SIG-M5 treated with dmso at 0.1 percent for 504 hours (cell line): ENCODE measurements around the gene SH3D21.
A peak's percentile ranks its signal among the peaks of the same experiment; 100 is the strongest.

Experiments
- DNase-seq: peaks from one replicate; lab custom pipeline; 2025; ENCODE audit not compliant: unreplicated experiment; lab: John Stamatoyannopoulos, UW

SH3D21 gene

DNA sequence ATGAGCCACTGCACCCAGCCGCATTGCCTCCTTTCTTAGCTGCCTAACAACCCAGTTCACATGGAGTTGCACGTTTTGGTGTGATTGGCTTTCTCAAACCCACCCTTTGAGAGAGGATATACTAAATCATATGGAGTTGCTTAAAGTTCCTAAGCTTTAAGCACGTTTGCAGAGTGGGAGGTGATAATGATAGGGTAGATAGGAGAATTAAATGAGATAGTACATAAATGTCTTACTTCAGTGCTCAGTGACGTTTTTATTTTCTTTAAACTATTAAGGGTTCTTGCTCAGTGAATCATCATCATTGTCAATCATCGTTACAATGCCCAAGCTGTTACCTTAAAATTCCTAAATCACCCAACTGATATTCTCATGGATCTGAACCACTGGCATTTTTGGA lies 2.9 kb upstream of the SH3D21 start:
- no peak for DNase-seq

DNA sequence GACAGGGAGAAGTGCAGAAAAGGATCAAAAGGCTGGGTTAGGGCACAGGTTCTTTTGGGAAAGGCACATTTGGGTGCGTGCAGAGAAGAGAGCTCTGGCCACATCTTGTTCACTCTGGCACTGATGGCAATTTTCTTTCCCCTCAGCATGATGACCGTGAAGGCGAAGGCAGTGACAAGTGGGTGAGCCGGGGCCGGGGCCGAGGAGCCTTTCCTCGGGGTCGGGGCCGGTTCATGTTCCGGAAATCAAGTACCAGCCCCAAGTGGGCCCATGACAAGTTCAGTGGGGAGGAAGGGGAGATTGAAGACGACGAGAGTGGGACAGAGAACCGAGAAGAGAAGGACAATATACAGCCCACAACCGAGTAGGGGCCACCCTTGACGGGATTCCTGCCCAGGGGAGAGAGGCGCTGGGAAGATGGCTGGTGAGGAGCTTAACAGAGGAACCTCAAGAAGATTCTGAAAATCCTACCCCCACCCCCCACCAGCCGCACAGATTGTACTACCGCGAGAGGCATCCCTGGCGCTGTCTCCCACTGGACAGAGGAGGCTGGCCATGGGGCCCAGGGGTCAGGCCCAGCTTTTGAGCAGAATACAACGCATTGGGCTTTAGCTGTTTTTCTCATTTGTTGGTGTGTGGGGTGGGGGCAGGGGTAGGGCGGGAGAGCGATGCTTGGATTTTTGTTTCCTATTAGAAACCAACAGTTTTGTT lies 2.4 kb upstream of the SH3D21 start:
- DNase-seq = no peak

GRCh38 chr1:36304521-36304920 lies 1.6 kb upstream of the SH3D21 start:
- DNase-seq = no peak

- DNase-seq = no peak
Observed at GRCh38 chr1:36304970-36305914, 926 bp upstream of the SH3D21 start.

DNA sequence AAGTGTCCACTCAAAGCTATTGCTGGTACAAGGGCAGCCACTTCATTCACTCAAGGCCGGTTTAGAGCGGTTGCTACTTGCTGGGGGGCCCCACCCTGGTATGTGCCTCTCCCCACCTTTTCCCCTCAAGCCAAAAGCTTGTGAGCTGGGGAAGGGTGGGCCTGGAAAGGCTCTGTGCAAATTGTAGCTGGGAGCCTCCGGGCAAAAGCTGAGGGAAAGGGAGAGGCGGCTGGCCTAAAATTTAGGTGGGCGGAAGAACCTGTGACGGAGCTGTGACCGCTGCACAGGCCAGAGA lies 306 bp upstream of the SH3D21 start:
- no peak for DNase-seq

GRCh38 chr1:36306902-36307456 lies 811 bp downstream of the SH3D21 start:
- DNase-seq = peak; percentile 79

GRCh38 chr1:36307601-36308330 lies 1.6 kb downstream of the SH3D21 start:
- DNase-seq = no peak

DNA sequence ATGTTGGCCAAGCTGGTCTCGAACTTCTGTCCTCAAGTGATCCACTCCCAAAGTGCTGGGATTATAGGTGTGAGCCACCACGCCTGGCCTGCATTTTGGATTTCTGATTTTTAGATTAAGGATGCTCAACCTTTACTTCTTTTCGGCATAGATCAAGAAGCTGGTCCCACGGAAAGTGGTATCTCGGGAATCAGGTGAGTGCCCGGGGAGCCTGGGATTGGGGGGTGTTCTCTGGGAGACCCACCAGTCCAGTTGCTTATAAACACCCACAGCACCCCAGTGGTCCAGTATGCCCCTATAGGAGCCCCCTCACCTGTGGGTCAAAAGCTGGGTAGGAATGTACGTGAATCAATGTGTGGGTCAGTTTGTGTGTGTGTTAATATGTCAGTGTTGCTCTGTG lies 3.2 kb downstream of the SH3D21 start:
- no peak for DNase-seq

DNA sequence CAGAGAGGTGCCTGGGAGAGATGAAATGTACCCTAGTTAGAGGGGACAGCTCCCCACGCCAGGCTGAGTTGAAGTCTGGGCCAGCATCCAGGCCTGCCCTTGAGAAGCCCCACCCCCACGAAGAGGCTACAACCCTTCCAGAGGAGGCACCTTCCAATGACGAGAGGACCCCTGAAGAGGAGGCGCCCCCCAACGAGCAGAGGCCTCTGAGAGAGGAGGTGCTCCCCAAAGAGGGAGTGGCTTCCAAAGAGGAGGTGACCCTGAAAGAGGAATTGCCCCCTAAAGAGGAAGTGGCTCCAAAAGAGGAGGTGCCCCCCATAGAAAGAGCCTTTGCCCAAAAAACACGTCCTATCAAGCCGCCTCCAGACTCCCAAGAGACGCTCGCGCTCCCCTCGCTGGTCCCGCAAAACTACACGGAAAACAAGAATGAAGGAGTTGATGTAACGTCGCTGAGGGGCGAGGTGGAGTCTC lies 14.2 kb downstream of the SH3D21 start:
- DNase-seq = peak; percentile 17

DNA sequence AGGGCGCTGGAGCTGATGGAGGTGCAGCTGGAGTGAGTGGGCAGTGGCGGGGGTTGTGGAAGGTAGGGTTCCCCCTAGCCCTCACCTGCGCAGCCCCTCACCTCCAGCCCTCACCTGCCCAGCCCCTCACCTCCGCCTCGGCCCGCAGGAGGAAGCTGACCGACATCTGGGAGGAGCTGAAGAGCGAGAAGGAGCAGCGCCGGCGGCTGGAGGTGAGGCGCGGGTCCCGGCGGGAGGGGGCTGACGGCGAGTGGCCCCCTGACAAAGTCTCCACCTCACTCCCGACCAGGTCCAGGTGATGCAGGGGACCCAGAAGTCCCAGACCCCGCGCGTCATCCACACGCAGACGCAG lies 14.6 kb downstream of the SH3D21 start:
- DNase-seq = no peak

GRCh38 chr1:36321119-36321951 lies 15.2 kb downstream of the SH3D21 start:
- DNase-seq = no peak

GRCh38 chr1:36322041-36322785 lies 16.0 kb downstream of the SH3D21 start:
- DNase-seq = no peak

GRCh38 chr1:36322786-36323635 lies 16.8 kb downstream of the SH3D21 start:
- DNase-seq = no peak

GRCh38 chr1:36323636-36324352 lies 17.6 kb downstream of the SH3D21 start, which contains the start of gene EVA1B:
Gene EVA1B, minus strand, starts transcription at chr1:36323645. Its CDS starts 608 bp downstream, at chr1:36323037.
- peak; percentile 44 for DNase-seq

DNA sequence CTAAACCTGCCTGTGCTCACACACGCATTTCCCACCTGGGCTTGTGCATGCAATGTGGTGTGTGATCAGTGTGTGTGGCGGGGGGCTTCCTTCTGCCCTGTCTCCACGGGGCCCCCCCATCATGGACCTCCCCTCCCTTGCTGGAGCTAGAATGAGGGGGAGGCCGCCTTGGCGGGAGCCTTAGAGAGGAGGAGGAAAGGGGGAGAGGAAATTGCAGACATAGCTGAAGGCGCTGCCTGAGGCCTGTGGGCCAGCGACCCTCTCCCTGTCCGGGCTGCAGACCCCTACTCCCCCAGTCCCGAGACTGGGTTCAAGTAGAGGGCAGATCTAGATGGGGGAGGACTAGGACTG lies 18.2 kb downstream of the SH3D21 start:
- no peak for DNase-seq

- no peak for DNase-seq
Observed at GRCh38 chr1:36326499-36326898, 20.3 kb downstream of the SH3D21 start.

DNA sequence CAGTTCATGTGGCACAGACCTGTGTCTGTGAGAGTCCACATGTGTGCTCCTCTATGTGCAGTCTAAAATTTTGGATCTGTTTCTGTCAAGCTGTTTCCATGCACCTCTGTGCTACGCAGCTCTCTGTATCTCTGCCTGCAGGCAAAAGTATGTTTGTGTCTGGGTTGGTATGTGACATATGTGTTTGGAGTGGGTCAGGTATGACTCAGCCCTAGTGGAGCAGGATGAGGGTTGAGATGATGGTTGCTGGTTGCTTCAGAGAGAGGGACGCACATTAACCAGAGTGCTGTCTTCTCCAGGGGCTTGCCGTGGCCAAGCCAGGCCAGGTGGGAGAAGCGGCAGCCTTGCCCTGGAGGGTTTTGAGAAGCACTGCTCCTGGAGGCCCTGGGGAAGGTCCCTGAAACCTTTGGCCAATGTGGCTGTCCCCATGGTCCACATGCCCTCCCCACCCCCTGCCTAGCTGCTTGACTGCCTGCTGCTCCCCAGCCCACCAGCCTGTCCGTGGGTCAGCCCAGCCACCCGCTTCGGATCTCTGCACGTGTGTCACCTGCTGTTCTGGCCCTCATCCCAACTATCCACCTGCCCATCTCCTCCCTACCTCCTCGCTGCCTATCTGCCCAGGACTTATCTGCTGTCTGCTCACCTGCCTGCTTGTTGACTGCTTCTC lies 21.4 kb downstream of the SH3D21 start:
- DNase-seq = no peak

DNA sequence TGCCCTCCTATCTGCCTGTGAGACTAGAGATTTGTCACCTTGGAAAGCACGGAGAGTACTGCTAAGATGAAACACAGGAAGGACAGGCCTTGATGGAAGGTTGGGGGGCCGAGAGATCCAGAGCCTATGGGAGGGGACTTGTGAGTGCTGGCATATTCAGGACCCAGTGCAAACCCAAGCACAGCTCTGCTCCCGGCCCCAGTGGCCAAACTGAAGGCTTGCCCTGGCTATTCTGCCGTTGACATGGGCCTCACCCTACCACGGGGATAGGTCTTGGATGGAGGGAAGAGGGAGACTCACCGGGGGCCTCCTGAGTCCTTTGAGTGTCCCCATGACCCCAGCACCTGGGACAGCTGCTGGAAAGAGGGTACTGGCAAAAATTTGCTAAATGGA lies 21.9 kb downstream of the SH3D21 start:
- DNase-seq = no peak
